Measurements from ENCODE around the gene EEF1B2. TPM values are rescaled to one million over a fixed set of nuclear protein-coding genes. Genes with fewer than 3 reads are reported as not detected.

The EEF1B2 gene
- total and polyA plus RNA-seq, 2 of the 13 experiments (the other 11 are each of a cell fraction or from before 2014, with no cell fraction given): 1,284 to 1,731 TPM

- TF ChIP-seq, protein P1, sequence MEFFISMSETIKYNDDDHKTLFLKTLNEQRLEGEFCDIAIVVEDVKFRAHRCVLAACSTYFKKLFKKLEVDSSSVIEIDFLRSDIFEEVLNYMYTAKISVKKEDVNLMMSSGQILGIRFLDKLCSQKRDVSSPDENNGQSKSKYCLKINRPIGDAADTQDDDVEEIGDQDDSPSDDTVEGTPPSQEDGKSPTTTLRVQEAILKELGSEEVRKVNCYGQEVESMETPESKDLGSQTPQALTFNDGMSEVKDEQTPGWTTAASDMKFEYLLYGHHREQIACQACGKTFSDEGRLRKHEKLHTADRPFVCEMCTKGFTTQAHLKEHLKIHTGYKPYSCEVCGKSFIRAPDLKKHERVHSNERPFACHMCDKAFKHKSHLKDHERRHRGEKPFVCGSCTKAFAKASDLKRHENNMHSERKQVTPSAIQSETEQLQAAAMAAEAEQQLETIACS (CRISPR knock-in tag; IDR thresholded peaks at IDR 0.05): no peak
- TF ChIP-seq CEBPG (CRISPR knock-in tag; IDR thresholded peaks at IDR 0.05): 0 out of 2 replicates have a peak, but pooled peaks have one; percentile 25
These were observed 41.6 kb downstream of the EEF1B2 start (continued) for GRCh38 chr2:206201075-206201848.

- intact Hi-C loops (cut with micrococcal nuclease; ENCODE audit: unreplicated experiment) (no loop called here), in situ Hi-C loops (cut with HindIII; ENCODE audit: extremely low pct_ligation_motif_present, low pct_unique_long_range_greater_than_20kb) (no loop called here)
- WGBS (ENCODE audit: low lambda C conversion rate): 53% methylated on average over 14 of the region's 16 CpGs
- peak; percentile 29; the same call in 1 of the 3 replicates for ATAC-seq
- TF ChIP-seq CEBPB (IDR thresholded peaks at IDR 0.05; ENCODE audit: borderline replicate concordance, low read depth, low read length) (0 out of 2 replicates have a peak, but pooled peaks have one; percentile 51), KAT2B (IDR thresholded peaks at IDR 0.05; ENCODE audit: borderline replicate concordance, low read depth, low read length) (no peak)
- no TSS peak for BruUV-seq (replicated peaks)
- H2AFZ ChIP-seq (ENCODE audit: low read length): no peak overlapping the region
- H3K9me3 ChIP-seq (ENCODE audit: low read length): no peaks in the 10 kb centered on the region
- H3K27me3 ChIP-seq (ENCODE audit: control insufficient read depth in 1 of 2, insufficient read depth in 2 of 2, low read length in 2 of 2): peaks cover 2 to 18% of the 10 kb centered on the region in 2 experiments; a peak in 4 of 5 replicates
- H4K20me1 ChIP-seq (ENCODE audit: insufficient read depth, low read length): no peaks in the 10 kb centered on the region
- H3K9ac ChIP-seq (ENCODE audit: insufficient read depth, low read depth, low read length): no peak overlapping the region
- ChIA-PET CTCF (ENCODE audit: low intra/inter-chr PET ratio, low total read pairs) (no interaction called here), POLR2A (no interaction called here)
- H3K79me2 ChIP-seq (ENCODE audit: insufficient read depth, low read length): no peaks in the 10 kb centered on the region
- no peak for DNase-seq (ENCODE audit: low spot score)
- H3K4me1 ChIP-seq (ENCODE audit: insufficient read depth, low read length): peaks cover 7% of the 10 kb centered on the region; the same call in 1 of the 2 replicates
- no peak overlapping the region for H3K4me2 ChIP-seq (ENCODE audit: low read depth, low read length)
- H3K27ac ChIP-seq (ENCODE audit: extremely low read length, insufficient read depth, low read length): no peak overlapping the region
- FAIRE-seq: no peak
- no peaks in the 10 kb centered on the region for H3K36me3 ChIP-seq (replicated peaks in 1 of 2; ENCODE audit: control insufficient read depth in 1 of 2, insufficient read depth in 2 of 2, low read length in 2 of 2)
- H3K4me3 ChIP-seq (replicated peaks in 1 of 3; ENCODE audit: insufficient read depth in 1 of 3, low read depth in 2 of 3, low read length in 3 of 3): no peak overlapping the region
These were observed 42.8 kb downstream of the EEF1B2 start for GRCh38 chr2:206202446-206202845.

DNA sequence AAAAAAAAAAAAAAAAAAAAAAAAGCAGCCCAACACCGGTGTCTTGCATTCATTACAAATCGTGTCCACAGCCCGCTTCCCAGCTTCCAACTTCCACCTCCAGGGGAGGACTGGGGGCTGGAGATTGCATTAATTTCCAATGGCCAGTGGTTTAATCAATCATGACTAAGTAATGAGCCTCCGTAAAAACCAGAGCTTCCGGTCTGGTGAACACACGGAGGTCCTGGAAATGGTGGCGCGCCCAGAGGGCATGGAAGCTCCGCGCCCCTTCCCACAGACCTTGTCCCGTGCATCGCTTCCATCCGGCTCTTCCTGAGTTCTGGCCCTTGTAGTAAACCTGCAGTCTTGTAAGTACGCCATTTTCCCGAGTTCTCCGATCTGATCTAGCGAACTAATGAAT, 43.6 kb downstream of the EEF1B2 start:
- intact Hi-C loops (cut with micrococcal nuclease; ENCODE audit: unreplicated experiment): no loop called here
- DNase-seq (ENCODE audit: low spot score): no peak
- POLR2A ChIA-PET: no interaction called here
- no peak for ATAC-seq
- Histone ChIP-seq H3K4me1 (ENCODE audit: insufficient read depth, low read length) (peaks cover 7% of the 10 kb centered on the region; the same call in 1 of the 2 replicates), H3K4me3 (replicated peaks in 1 of 3; ENCODE audit: insufficient read depth in 1 of 3, low read depth in 2 of 3, low read length in 3 of 3) (no peak overlapping the region), H3K4me2 (ENCODE audit: low read depth, low read length) (no peak overlapping the region), H3K9me3 (ENCODE audit: low read length) (no peaks in the 10 kb centered on the region), H3K9ac (ENCODE audit: insufficient read depth, low read depth, low read length) (no peak overlapping the region), H3K79me2 (ENCODE audit: insufficient read depth, low read length) (no peaks in the 10 kb centered on the region), H2AFZ (ENCODE audit: low read length) (no peak overlapping the region), H3K27ac (ENCODE audit: extremely low read length, insufficient read depth, low read length) (no peak overlapping the region), H3K27me3 (ENCODE audit: control insufficient read depth in 1 of 2, insufficient read depth in 2 of 2, low read length in 2 of 2) (peaks cover 2 to 18% of the 10 kb centered on the region in 2 experiments; a peak in 4 of 5 replicates), H3K36me3 (replicated peaks in 1 of 2; ENCODE audit: control insufficient read depth in 1 of 2, insufficient read depth in 2 of 2, low read length in 2 of 2) (no peaks in the 10 kb centered on the region), H4K20me1 (ENCODE audit: insufficient read depth, low read length) (no peaks in the 10 kb centered on the region)
- WGBS (ENCODE audit: low lambda C conversion rate): 83% methylated on average over 17 of the region's 17 CpGs
- CTCF ChIA-PET (ENCODE audit: low intra/inter-chr PET ratio, low total read pairs): no interaction called here
- FAIRE-seq: no peak
- BruUV-seq (replicated peaks): no TSS peak
- in situ Hi-C loops (cut with HindIII; ENCODE audit: extremely low pct_ligation_motif_present, low pct_unique_long_range_greater_than_20kb): no loop called here
- no peak for TF ChIP-seq ZNF12 (CRISPR knock-in tag; IDR thresholded peaks at IDR 0.05)
- TF ChIP-seq ZNF674 (CRISPR knock-in tag; IDR thresholded peaks at IDR 0.05; ENCODE audit: low read depth): no peak
- TF ChIP-seq HOXD1 (CRISPR knock-in tag; IDR thresholded peaks at IDR 0.05): no peak
- TF ChIP-seq, protein P2, sequence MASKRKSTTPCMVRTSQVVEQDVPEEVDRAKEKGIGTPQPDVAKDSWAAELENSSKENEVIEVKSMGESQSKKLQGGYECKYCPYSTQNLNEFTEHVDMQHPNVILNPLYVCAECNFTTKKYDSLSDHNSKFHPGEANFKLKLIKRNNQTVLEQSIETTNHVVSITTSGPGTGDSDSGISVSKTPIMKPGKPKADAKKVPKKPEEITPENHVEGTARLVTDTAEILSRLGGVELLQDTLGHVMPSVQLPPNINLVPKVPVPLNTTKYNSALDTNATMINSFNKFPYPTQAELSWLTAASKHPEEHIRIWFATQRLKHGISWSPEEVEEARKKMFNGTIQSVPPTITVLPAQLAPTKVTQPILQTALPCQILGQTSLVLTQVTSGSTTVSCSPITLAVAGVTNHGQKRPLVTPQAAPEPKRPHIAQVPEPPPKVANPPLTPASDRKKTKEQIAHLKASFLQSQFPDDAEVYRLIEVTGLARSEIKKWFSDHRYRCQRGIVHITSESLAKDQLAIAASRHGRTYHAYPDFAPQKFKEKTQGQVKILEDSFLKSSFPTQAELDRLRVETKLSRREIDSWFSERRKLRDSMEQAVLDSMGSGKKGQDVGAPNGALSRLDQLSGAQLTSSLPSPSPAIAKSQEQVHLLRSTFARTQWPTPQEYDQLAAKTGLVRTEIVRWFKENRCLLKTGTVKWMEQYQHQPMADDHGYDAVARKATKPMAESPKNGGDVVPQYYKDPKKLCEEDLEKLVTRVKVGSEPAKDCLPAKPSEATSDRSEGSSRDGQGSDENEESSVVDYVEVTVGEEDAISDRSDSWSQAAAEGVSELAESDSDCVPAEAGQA (IDR thresholded peaks at IDR 0.05; ENCODE audit: low read depth): no peak
- TF ChIP-seq, protein P2 (CRISPR knock-in tag; IDR thresholded peaks at IDR 0.05; ENCODE audit: borderline replicate concordance): no peak
